CD4-positive, alpha-beta T cell (primary cell): ENCODE measurements around the gene AXIN2. TPM values are rescaled to one million over a fixed set of nuclear protein-coding genes. Genes with fewer than 3 reads are reported as not detected.

Source experiments
- ATAC-seq: fragments of 200-7000 bp; cut with Tn5 transposase; one replicate; pipeline ENCODE4 v1.10.0; 2022; ENCODE audit warnings: mild to moderate bottlenecking; ENCODE audit not compliant: poor library complexity
- CTCF ChIA-PET: fragments of 350-600 bp; sonication (Branson Sonifier 250); formaldehyde crosslinking; loops from one replicate; lab custom pipeline; 2021; ENCODE audit warnings: antibody characterized with exemption, inconsistent platforms; lab: Charles Lee
- POLR2A ChIA-PET: fragments of 350-600 bp; sonication (Branson Sonifier 250); formaldehyde crosslinking; loops from one replicate; lab custom pipeline; 2021; ENCODE audit warnings: antibody characterized with exemption, inconsistent platforms; lab: Charles Lee
- DNase-seq, 14 experiments: peaks; one replicate each; pipeline ENCODE4 v3.0.0-alpha.2; 2013 to 2020; ENCODE audit warnings: mixed read lengths in 2 of 14
- H3K27ac ChIP-seq, 2 donors: one replicate each; pipeline versions ENCODE4 v1.5.1 to v1.7.0; 2013; ENCODE audit warnings: low read length in 2 of 2, low read depth in 1 of 2, mild to moderate bottlenecking in 1 of 2
- H3K27me3 ChIP-seq, 2 experiments: 1 replicate in 1 of 2; 2 replicates in 1 of 2; pipeline versions ENCODE4 v1.6.1 to v1.7.0; 2013; ENCODE audit warnings: low read length in 2 of 2, control low read depth in 1 of 2, mild to moderate bottlenecking in 1 of 2, moderate library complexity in 1 of 2; ENCODE audit not compliant: insufficient read depth in 2 of 2, control insufficient read depth in 1 of 2
- H3K36me3 ChIP-seq: one replicate; pipeline ENCODE4 v1.6.1; 2013; ENCODE audit warnings: low read length, control low read depth; ENCODE audit not compliant: insufficient read depth
- H3K4me1 ChIP-seq: one replicate; pipeline ENCODE4 v1.6.1; 2013; ENCODE audit warnings: low read length, control low read depth; ENCODE audit not compliant: insufficient read depth
- H3K4me3 ChIP-seq: one replicate; pipeline ENCODE4 v1.5.1; 2013; ENCODE audit warnings: mild to moderate bottlenecking, low read length, moderate library complexity
- H3K9me3 ChIP-seq, 2 experiments: 1 replicate in 1 of 2; 2 replicates in 1 of 2; pipeline versions ENCODE4 v1.6.1 to v1.7.0; 2013; ENCODE audit warnings: low read length in 2 of 2, mild to moderate bottlenecking in 2 of 2, control low read depth in 1 of 2, moderate library complexity in 1 of 2; ENCODE audit not compliant: control insufficient read depth in 1 of 2, insufficient read depth in 1 of 2
- H3K27ac Mint-ChIP-seq: one replicate; pipeline ENCODE4 v1.8.0; 2020; ENCODE audit warnings: mixed read lengths
- H3K27me3 Mint-ChIP-seq: one replicate; pipeline ENCODE4 v1.8.0; 2021; ENCODE audit warnings: mixed read lengths
- H3K36me3 Mint-ChIP-seq: one replicate; pipeline ENCODE4 v1.8.0; 2021; ENCODE audit warnings: low read depth, mixed read lengths
- H3K4me1 Mint-ChIP-seq: one replicate; pipeline ENCODE4 v1.8.0; 2021; ENCODE audit warnings: low read depth, mixed read lengths
- H3K4me3 Mint-ChIP-seq: one replicate; pipeline ENCODE4 v1.8.0; 2020; ENCODE audit warnings: mild to moderate bottlenecking, mixed read lengths
- H3K9me3 Mint-ChIP-seq: one replicate; pipeline ENCODE4 v1.8.0; 2020; ENCODE audit warnings: mixed read lengths
- intact Hi-C, 2 experiments: fragments of 100-400 bp; cut with DNase I in 1 of 2; cut with micrococcal nuclease in 1 of 2; formaldehyde crosslinking; loops; one replicate each; pipeline versions ENCODE4 v1.15.1 to v1.9.0; 2023 to 2025; cut with DNase I, micrococcal nuclease
- total RNA-seq, 174 experiments: library from RNA in 2 of 174; stranded (reverse) in 2 of 174; gene quantifications; one replicate each; pipeline ENCODE4 v1.2.3 and lab custom pipeline; 2021 to 2026
- TF ChIP-seq, protein P1 (sequence below): fragments of 200-600 bp; IDR thresholded peaks from one replicate; pipeline ENCODE4 v1.8.0; 2022; ENCODE audit warnings: antibody characterized with exemption, mild to moderate bottlenecking

AXIN2 gene
- total RNA-seq, 2 experiments from 2014 or later, result 47.9 to 49.8 TPM

DNA sequence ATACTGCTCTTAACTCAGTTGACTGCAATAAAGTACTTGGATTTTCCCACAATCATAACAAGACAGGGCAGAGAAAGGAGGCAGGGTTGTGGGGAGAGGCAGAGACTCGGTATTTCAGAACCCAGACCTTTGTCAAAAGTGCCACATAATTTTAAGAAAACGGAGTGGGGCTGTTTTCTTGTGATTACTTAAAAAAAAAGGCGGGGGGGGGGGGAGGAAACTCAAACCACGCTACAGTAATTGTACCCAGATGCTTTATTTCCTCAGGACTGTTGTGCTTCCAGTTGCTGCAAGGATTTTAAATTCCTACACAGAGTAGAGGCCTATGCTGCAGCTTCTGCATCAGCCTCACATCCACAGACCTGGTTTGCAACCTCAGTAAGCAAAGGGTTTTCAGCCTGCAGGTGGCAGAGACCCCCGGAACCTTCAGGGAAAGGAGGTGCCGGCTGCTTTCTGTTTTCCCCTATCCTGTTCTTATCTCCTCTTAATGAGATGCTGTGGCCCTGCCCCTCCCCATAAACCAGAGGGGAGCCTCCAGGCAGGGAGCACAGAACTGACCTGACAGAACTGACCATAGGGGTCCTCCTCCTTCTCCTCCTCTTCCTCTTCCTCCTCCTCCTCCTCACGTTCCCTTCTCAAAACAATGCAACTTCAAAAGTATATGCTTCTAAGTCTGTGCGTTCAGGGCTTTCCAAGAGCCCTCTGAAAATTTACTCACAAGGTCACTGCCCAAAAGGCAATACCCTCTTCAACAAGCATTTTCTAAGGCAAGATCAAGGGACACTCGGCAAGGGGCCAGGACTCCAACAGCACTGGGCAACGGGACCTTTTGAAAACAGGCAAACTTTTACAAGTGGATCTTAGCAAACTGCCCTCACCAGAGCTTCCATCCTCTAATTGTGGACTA is 7.5 kb downstream of the AXIN2 start:
- peak overlapping the region; percentile 77 for H3K4me3 Mint-ChIP-seq
- no peak overlapping the region for H3K27ac Mint-ChIP-seq
- Histone ChIP-seq H3K27me3 (no peaks in the 10 kb centered on the region), H3K36me3 (peaks cover 32% of the 10 kb centered on the region), H3K9me3 (no peaks in the 10 kb centered on the region), H3K27ac (no peak overlapping the region), H3K4me1 (peaks cover 33% of the 10 kb centered on the region), H3K4me3 (no peak overlapping the region)
- ATAC-seq (no peak), DNase-seq (no peak)
- peaks cover 33% of the 10 kb centered on the region for H3K4me1 Mint-ChIP-seq
- intact Hi-C loops, result loop anchor here (5.0 to 10.0 kb wide), 2 partner anchors 201 to 238 kb away; no protein-coding TSS in a partner anchor
- no peaks in the 10 kb centered on the region for H3K27me3 Mint-ChIP-seq
- POLR2A ChIA-PET, result interaction anchor here (1.4 kb wide), 1 partner anchor 15 kb away, joined by 5 read pairs; no protein-coding TSS in a partner anchor
- CTCF ChIA-PET, result interaction anchor here (1.2 kb wide), 1 partner anchor 260 kb away, joined by 3 read pairs; no protein-coding TSS in a partner anchor
- TF ChIP-seq, protein P1, sequence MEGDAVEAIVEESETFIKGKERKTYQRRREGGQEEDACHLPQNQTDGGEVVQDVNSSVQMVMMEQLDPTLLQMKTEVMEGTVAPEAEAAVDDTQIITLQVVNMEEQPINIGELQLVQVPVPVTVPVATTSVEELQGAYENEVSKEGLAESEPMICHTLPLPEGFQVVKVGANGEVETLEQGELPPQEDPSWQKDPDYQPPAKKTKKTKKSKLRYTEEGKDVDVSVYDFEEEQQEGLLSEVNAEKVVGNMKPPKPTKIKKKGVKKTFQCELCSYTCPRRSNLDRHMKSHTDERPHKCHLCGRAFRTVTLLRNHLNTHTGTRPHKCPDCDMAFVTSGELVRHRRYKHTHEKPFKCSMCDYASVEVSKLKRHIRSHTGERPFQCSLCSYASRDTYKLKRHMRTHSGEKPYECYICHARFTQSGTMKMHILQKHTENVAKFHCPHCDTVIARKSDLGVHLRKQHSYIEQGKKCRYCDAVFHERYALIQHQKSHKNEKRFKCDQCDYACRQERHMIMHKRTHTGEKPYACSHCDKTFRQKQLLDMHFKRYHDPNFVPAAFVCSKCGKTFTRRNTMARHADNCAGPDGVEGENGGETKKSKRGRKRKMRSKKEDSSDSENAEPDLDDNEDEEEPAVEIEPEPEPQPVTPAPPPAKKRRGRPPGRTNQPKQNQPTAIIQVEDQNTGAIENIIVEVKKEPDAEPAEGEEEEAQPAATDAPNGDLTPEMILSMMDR, result no peak
- H3K36me3 Mint-ChIP-seq, result peaks cover 52% of the 10 kb centered on the region
- H3K9me3 Mint-ChIP-seq, result no peaks in the 10 kb centered on the region

DNA sequence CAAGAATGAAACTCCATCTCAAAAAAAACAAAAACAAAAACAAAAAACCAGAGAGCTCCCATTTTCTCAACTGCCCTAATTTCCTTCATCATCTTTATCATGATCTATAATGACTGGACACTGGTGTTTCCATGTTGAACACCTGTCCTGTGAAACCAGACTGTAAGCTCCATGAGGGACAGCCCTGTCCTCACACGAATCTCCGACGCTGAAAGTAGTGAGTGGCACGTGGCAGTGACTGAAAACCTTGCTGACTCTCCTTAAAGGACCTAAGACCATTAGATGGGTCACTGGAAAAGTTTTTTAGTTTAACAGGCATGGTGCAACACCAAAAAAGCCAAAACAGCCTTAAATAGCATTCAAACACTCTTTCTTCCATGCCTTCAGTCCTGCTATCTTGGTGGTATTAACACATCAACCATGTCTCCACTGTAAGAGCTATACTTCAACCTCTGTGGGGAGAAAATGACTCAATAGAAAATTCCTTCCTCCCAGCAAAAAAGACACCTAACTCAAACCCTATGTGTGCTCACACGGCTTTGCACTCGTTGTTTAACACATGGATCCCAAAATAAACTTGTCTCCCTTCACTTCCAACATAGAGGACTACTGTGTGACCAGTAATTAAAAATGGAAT is 8.3 kb downstream of the AXIN2 start:
- peaks cover 33% of the 10 kb centered on the region for H3K4me1 ChIP-seq
- no peaks in the 10 kb centered on the region for H3K27me3 ChIP-seq
- ATAC-seq, result no peak
- no peak overlapping the region for H3K4me3 ChIP-seq
- Mint-ChIP-seq H3K36me3 (peaks cover 55% of the 10 kb centered on the region), H3K4me1 (peaks cover 41% of the 10 kb centered on the region), H3K9me3 (no peaks in the 10 kb centered on the region), H3K27ac (no peak overlapping the region), H3K4me3 (peak overlapping the region; percentile 77), H3K27me3 (no peaks in the 10 kb centered on the region)
- DNase-seq, result no peak
- ChIA-PET CTCF (interaction anchor here (1.2 kb wide), 1 partner anchor 259 kb away, joined by 3 read pairs; no protein-coding TSS in a partner anchor), POLR2A (interaction anchor here (1.4 kb wide), 1 partner anchor 14 kb away, joined by 5 read pairs; no protein-coding TSS in a partner anchor)
- no peak overlapping the region for H3K27ac ChIP-seq
- H3K9me3 ChIP-seq, result no peaks in the 10 kb centered on the region
- TF ChIP-seq, protein P1, result no peak
- intact Hi-C loops, result loop anchor here (5.0 to 10.0 kb wide), 2 partner anchors 202 to 239 kb away; no protein-coding TSS in a partner anchor
- H3K36me3 ChIP-seq, result peaks cover 40% of the 10 kb centered on the region

DNA sequence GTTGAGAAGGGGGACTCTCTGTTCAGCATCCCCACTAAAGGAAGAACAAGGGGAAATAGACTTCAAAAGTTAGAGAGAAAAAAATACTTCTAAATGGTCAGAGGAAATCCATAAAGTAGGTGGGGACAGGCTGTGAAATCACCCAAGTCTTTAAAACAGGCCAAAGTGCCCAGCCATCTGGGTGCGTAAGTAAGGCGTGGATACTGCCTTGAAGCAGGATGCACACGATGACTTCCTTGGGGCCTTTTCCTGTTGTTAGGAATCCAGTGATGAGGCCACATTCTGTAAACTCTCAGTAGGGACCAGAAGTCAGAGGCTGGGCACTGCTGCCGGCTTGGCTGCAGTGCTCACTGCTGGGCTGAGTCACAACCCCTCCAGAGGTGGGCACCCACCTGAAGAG is 9.2 kb downstream of the AXIN2 start:
- H3K4me3 ChIP-seq, result no peak overlapping the region
- H3K9me3 Mint-ChIP-seq, result no peaks in the 10 kb centered on the region
- peaks cover 64% of the 10 kb centered on the region for H3K36me3 Mint-ChIP-seq
- peak overlapping the region; percentile 16 for H3K4me3 Mint-ChIP-seq
- H3K4me1 ChIP-seq, result peaks cover 35% of the 10 kb centered on the region
- no peaks in the 10 kb centered on the region for H3K27me3 Mint-ChIP-seq
- H3K36me3 ChIP-seq, result peaks cover 48% of the 10 kb centered on the region
- no peak for DNase-seq
- TF ChIP-seq, protein P1, result no peak
- ChIA-PET CTCF (no interaction called here), POLR2A (interaction anchor here (1.4 kb wide), 1 partner anchor 13 kb away, joined by 5 read pairs; no protein-coding TSS in a partner anchor)
- H3K4me1 Mint-ChIP-seq, result peaks cover 50% of the 10 kb centered on the region
- no peak overlapping the region for H3K27ac ChIP-seq
- no peak for ATAC-seq
- intact Hi-C loops, result loop anchor here (5.0 to 10.0 kb wide), 2 partner anchors 203 to 240 kb away; no protein-coding TSS in a partner anchor
- no peaks in the 10 kb centered on the region for H3K27me3 ChIP-seq
- no peaks in the 10 kb centered on the region for H3K9me3 ChIP-seq
- peak overlapping the region; percentile 27 for H3K27ac Mint-ChIP-seq
